Sigmoid colon (tissue), 4 donors: ENCODE measurements around the gene ABHD12.

Experiments
- POLR2A ChIP-seq, 2 donors: fragments of 450-650 bp; IDR thresholded peaks; one replicate each; pipeline ENCODE4 v1.6.1; 2016; ENCODE audit warnings: antibody characterized with exemption in 2 of 2, mild to moderate bottlenecking in 2 of 2, moderate library complexity in 2 of 2
- POLR2AphosphoS5 ChIP-seq, 4 donors: sonication (generic); formaldehyde crosslinking; IDR thresholded peaks; one replicate each; pipeline ENCODE4 v1.6.1; 2017; ENCODE audit warnings: antibody characterized with exemption in 4 of 4
- TF ChIP-seq, protein P1 (sequence below), 4 experiments: fragments of 450-650 bp in 3 of 4; fragments of 200-600 bp in 1 of 4; IDR thresholded peaks; one replicate each; pipeline ENCODE4 v1.5.1; 2016 to 2019; ENCODE audit warnings: antibody characterized with exemption in 4 of 4, mild to moderate bottlenecking in 3 of 4, moderate library complexity in 2 of 4

DNA sequence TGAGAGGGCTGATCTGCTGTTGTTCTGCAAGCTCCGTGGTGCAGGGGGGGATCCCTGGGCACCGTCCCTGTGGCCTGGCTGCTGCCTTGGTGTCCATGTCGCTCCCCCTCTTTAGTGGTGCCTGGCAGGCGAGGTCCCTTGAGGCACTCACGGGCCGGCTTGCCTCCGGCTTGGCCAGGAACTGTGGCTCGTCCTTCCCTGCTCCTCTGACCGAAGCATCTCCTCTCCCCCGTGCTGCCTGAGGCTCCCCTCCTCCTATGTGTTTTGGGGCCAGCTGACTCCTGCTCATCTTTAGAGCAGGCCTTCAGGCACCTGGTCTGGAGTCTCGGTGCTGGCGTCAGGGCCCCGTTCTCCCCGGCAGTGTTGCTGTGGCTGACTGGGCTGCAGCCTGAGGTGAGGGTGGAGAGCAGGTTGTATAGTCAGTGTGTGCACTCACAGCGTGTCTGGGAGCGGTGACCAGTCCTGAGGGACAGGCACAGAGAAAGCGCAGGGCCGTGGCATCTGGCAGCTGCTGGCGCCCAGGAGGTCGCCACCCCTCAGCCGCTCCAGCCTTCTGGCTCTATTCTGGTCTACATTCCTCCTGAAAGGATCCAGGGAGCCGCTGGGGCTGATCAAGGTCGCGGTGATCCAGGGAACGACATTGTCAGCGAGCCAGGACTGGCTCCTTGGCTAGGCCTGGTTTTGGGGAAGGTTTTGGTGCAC is 99.1 kb downstream of the ABHD12 start:
- TF ChIP-seq, protein P1, sequence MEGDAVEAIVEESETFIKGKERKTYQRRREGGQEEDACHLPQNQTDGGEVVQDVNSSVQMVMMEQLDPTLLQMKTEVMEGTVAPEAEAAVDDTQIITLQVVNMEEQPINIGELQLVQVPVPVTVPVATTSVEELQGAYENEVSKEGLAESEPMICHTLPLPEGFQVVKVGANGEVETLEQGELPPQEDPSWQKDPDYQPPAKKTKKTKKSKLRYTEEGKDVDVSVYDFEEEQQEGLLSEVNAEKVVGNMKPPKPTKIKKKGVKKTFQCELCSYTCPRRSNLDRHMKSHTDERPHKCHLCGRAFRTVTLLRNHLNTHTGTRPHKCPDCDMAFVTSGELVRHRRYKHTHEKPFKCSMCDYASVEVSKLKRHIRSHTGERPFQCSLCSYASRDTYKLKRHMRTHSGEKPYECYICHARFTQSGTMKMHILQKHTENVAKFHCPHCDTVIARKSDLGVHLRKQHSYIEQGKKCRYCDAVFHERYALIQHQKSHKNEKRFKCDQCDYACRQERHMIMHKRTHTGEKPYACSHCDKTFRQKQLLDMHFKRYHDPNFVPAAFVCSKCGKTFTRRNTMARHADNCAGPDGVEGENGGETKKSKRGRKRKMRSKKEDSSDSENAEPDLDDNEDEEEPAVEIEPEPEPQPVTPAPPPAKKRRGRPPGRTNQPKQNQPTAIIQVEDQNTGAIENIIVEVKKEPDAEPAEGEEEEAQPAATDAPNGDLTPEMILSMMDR (IDR thresholded peaks at IDR 0.05): no peak
- TF ChIP-seq POLR2A (IDR thresholded peaks at IDR 0.05) (no peak), POLR2AphosphoS5 (IDR thresholded peaks at IDR 0.05) (no peak)
